Activated T-cell treated with anti-CD3 and anti-CD28 coated beads, Interleukin-2, amount 50 U/mL, for 48 hours (primary cell): ENCODE results near the gene TALDO1.
A peak's percentile ranks its signal among the peaks of the same experiment; 100 is the strongest.
"Not testable (repeated sequence)": the region's sequence is repeated elsewhere in the genome, so short reads cannot be mapped to it uniquely, and the experiment has no call there.

Experiments
- DNase-seq, 2 experiments: peaks; one replicate each; pipeline ENCODE4 v3.0.0-alpha.2; 2020

TALDO1 gene

DNA sequence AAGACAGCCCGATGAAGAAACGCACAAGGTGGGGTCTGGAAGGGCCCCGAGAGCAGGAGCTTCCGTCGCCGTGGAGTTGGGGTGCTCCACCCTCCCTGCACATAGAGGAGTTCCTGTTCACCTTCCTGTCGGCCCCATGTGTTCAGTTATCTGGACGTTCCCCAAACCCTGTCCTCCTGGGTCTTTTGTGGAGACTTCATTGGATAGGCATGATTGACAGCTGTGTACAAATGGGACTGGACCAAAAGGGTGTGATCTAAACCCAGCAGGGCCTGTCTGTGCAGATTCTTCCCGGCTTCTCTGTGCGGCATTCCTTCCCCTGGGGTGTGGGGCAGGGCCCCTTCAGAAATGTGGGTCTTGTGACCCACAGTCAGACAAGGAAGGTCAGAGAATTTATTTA lies 9.4 kb upstream of the TALDO1 start:
- not testable (repeated sequence) for DNase-seq

DNA sequence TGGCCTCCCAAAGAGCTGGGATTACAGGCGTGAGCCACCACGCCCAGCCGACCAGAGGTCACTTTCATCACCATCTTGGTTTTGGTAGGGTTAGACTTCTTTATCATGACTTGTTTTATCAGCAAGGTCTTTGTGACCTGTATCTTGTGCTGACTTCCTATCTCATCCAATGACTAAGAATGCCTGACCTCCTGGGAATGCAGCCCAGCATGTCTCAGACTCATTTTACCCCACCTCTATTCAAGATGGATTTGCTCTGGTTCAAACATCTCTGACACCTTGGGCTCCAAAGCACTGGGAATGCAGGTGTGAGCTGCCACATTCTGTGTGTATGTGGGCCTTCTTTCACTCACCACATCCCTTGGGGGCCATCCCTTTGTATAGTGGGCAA lies 5.1 kb upstream of the TALDO1 start:
- no peak for DNase-seq

DNA sequence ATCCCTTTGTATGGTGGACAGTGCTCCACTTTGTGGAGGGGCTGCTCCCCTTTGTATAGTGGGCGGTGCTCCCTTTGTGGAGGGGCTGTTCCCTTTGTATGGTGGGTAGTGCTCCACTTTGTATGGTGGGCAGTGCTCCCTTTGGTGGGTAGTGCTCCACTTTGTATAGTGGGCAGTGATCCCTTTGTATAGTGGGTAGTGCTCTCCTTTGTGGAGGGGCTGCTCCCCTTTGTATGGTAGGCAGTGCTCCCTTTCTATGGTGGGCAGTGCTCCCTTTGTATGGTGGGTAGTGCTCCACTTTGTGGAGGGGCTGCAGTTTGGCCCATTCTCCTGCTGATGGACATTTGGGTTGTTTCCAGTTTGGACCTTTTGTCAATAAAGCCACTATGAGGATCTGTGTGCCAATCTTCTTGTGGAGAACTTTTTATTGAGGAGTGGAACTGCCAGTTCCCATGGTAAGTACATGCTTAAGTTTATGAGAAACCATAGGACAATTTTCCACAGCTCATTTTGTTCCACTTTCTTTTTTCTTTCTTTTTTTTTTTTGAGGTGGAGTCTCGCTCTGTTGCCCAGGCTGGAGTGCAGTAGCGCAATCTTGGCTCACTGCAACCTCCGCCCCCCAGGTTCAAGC lies 4.6 kb upstream of the TALDO1 start:
- DNase-seq, result no peak

DNA sequence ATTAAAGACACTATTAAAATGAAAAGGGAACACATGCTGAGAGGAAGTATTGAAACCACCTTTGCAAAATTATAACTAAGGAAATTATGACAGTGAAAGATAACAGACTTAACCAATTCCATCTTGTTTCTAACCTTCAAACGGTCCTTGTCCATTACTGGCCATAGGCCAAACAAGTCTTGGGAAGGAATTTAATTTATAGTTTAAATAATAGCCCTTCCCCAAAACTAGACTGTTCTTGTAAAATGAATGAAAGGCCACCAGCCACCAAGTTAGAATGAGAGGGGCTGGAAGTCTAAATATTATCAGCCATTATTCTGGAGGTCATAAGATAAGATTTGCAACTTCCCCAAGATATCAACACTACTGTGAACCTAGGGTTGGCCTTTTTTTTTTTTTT lies 1.8 kb upstream of the TALDO1 start:
- no peak for DNase-seq

GRCh38 chr11:746289-747157 lies 741 bp upstream of the TALDO1 start:
- DNase-seq, result peak in 1 of 2 experiments; percentile 60

DNA sequence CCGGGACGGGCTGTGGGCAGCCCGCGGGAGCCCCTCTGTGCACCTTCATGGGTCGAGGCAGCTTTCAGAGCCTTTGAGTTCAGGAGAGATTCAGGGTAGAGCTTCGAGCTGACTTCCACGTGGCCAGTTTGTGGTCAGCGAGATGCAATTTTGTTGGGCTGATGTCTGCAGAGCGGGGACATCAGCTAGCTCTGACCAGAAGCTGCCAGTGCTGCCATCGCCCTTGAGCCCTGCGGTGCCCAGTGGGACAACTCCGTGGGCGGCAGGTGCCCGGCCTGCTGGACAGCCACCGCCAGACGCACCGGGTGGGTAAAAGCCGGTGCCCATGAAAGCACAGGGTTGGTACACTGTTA lies 719 bp downstream of the TALDO1 start:
- DNase-seq, result no peak

DNA sequence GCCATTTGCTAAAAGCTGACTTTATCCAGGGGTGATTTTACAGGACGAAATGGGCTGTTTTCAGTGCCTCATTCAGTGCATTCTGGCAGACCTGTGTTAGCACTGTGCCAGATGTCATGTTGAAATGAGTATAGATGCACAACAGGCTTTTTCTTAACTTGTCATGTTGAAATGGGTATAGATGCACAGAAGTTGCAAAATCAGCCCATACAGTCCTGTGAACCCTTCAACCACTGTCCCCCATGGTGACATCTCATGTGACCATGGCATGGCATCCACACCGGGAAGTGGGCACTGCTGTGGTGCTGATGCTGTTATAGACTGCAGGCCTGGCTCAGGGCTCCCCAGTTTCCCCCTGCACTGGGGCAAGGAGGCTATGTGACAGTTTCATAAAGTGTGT lies 2.5 kb downstream of the TALDO1 start:
- DNase-seq, result no peak

DNA sequence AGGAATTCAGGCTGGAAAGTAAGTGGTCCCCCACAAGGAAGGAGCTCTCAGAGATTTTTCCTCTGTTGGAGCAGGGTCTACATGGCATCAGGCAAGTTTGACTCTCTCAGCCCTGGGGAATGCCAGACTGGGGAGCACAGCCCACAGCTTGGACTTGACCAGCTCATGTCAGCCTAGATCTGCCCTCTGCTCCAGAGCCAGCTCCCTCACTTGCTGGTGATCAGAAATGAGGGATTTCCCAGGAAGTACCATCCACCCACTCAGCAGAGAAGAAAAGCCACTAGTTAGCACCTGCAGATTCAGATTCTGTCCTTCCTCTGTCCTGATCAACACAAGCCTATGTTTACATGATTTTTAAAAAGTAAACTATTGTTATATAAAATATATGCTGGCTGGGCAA lies 13.0 kb downstream of the TALDO1 start:
- no peak for DNase-seq

DNA sequence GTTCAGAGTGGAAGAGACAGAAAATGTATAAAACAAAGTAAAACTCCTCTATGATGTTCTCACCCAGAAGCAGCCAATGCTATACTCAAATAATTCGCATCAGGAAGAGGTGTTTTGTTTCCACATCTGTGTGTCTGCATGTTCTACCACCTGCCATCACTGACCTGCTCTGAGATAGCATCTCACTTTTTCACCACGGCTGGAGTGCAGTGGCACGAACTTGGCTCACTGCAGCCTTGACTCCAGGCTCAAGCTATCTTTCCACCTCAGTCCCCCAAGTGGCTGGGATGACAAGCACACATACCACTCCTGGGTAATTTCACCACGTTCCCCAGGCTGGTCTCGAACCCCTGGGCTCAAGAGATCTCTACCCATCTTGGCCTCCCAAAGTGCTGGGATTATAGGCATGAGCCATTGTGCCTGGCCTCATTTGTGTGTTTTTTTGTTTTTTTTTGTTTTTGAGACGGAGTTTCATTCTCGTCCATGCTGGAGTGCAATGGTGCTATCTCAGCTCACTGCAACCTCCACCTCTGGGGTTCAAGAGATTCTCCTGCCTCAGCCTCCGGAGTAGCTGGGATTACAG lies 14.4 kb downstream of the TALDO1 start:
- no peak for DNase-seq

DNA sequence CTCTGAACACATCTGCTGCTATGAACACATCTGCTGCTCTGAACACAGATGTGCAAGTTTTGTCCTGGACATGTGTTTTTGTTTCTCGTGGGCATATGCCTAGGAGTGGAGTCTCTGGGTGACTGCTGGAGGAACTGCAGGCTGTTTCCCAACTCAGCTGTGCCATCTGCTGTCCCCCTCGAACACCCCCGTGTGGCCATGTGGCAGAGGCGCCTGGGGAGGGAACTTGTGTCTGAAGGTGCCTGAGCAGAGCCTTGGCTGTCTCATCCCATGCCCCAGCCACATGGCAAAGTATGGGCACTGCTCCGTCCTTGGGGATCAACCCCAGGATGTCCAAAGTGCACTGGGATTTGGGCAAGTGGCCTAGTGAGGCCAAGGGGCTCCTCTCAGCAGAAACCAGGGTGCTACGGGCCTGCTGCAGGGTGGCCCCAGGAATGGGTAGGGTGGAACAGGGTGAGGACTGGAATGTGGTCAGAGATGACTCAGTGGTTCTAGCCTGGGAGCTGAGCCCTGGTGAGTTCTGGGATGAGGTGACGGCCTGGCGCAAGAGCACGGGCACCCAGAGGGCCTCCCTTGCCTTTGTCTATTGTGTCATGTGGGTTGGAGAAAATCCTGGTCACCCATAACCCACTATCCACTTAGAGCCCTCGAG lies 15.3 kb downstream of the TALDO1 start:
- no peak for DNase-seq

DNA sequence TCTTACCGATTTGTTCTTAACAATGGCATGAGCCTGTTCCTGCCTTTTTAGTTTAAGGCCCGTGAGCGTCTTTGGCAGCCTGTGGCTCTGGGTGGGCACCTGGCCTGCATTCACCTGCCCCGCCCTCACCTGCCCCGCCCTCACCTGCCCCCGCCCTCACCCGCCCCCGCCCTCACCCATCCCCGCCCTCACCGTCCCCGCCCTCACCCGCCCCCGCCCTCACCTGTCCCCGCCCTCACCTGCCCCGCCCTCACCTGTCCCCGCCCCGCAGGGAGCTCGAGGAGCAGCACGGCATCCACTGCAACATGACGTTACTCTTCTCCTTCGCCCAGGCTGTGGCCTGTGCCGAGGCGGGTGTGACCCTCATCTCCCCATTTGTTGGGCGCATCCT lies 15.8 kb downstream of the TALDO1 start:
- DNase-seq, result no peak

DNA sequence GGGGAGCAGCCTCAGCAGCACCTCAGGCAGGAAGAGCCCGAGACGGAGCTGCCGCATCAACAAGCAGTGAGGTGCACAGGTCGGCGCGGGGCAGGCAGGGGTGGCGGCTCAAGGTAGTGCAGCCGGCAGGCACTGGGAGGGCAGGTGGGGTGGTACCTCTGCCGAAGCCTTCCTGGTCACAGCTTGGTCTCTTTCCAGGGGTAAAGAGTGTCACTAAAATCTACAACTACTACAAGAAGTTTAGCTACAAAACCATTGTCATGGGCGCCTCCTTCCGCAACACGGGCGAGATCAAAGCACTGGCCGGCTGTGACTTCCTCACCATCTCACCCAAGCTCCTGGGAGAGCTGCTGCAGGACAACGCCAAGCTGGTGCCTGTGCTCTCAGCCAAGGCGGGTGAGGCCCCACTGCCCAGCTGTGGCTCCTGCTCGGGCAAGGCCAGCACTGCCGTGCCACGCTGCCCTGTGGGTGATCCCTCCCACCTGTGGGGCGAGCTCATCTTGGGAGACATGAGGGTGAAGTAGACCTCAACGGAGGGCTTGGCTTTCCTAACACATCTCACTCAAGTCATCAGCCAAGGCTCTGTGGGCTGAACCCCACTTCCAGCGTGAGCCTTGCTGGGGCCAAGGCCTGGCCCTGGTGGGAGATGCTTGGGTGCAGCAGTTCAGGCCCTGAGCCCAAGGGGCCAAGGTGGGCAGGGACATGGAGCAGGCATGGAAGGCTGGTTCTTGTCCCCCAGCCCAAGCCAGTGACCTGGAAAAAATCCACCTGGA lies 16.5 kb downstream of the TALDO1 start:
- no peak for DNase-seq

DNA sequence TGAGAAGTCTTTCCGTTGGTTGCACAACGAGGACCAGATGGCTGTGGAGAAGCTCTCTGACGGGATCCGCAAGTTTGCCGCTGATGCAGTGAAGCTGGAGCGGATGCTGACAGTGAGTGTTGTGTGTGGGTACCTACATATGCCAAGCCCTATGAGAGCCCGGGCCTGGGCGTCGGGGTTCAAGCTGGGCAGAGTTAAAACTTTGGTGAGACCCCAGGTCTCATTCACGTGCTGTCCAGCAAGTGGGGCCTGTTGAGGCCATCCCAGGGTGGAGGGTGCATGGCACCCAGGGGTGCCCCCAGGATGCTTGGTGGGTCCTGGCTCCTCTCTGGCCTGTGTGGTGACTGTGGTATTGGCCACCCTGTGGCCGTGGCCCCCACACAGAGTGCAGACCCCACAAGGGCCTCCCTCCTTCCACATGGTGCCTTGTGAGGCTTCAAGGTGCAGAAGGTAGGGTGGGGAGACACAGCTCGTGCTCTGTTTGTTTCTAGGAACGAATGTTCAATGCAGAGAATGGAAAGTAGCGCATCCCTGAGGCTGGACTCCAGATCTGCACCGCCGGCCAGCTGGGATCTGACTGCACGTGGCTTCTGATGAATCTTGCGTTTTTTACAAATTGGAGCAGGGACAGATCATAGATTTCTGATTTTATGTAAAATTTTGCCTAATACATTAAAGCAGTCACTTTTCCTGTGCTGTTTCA lies 17.2 kb downstream of the TALDO1 start:
- DNase-seq, result no peak

DNA sequence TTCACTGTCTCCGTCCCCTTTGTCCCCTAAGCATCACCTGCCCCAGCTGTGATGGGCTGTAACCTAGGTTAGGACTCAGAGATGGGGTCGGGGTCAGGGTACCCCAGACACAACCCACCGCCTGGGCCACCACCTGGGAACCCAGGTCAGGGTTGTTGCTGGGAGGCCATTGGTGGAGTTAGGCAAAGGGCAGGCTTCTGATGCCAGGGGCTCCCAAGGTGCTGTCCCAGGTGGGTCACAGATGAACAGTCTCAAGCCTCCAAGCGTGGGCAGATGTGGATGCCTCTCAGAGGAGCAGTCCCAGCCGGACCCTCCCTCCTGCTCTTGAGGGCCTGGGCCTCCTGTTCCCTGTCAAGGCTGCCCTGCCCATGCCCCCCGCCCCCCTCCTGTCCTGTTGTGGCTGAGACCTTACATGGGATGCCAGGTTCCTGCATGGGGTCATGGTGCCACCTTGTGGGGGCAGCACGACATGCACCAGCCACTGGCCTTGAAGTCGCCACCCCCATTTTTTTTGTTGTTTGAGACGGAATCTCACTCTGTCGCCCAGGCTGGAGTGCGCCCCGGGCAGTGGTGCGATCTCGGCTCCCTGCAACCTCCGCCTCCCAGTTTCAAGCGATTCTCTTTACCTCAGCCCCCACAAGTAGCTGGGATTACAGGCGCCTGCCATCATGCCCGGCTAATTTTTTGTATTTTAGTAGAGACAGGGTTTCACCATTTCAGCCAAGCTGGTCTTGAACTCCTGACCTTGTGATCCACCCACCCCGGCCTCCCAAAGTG lies 17.9 kb downstream of the TALDO1 start:
- DNase-seq, result peak; percentile 72 to 77

DNA sequence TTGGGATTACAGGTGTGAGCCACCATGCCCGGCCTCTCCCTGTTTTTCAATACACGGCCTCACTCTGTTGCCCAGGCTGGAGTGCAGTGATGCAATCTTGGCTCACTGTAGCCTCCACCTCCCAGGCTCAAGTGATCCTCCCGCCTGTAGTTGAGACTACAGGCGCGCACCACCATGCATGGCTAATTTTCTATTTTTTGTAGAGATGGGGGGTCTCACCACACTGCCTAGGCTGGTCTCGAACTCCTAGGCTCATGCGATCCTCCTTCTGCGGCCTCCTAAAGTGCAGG lies 18.5 kb downstream of the TALDO1 start:
- DNase-seq, result no peak

GRCh38 chr11:766106-766935 lies 19.1 kb downstream of the TALDO1 start:
- DNase-seq, result no peak

GRCh38 chr11:766936-767210 lies 19.6 kb downstream of the TALDO1 start:
- DNase-seq, result no peak

DNA sequence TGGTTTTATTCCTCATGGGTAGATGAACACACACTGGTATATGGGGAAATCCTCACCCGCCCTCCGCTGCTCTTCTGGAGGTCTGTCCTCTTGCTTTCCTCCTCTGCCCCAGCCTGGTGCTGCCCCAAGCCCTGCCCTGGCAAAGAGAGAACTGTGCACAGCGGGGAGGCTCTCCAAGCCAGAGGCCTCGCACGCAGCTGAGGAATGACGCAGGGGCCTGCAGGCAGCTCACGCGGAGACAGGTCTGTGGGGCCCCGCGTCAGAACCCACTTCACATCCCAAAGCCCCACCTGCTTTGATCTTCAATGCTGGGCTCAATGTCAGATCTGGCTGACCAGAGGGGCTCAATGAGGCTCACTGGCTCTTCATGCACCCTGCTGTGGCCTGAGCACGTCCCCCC lies 20.0 kb downstream of the TALDO1 start:
- no peak for DNase-seq

- DNase-seq, result no peak
Measured at GRCh38 chr11:769887-770641, 22.8 kb downstream of the TALDO1 start.
